Skin epidermis (tissue), 12 donors: ENCODE results near the gene TAX1BP1.

Source experiments
- H3K27ac ChIP-seq, 21 experiments: fragments of 200-600 bp; sonication (generic) in 11 of 21; one replicate each; pipeline ENCODE4 v1.5.0; 2020; ENCODE audit warnings: mild to moderate bottlenecking in 3 of 21, inconsistent platforms in 2 of 21, moderate library complexity in 2 of 21
- H3K4me3 ChIP-seq, 7 experiments: fragments of 200-600 bp; sonication (generic) in 2 of 7; one replicate each; pipeline ENCODE4 v1.5.0; 2020; ENCODE audit warnings: inconsistent platforms in 2 of 7, mild to moderate bottlenecking in 2 of 7, moderate library complexity in 1 of 7

The TAX1BP1 gene

GRCh38 chr7:27774717-27775328, 34.9 kb downstream of the TAX1BP1 start:
- Histone ChIP-seq H3K27ac (peak overlapping the region in 1 of 21 experiments; percentile 11), H3K4me3 (no peak overlapping the region)

GRCh38 chr7:27775782-27776181, 35.8 kb downstream of the TAX1BP1 start:
- Histone ChIP-seq H3K27ac (no peak overlapping the region), H3K4me3 (no peak overlapping the region)

GRCh38 chr7:27777662-27778061, 37.7 kb downstream of the TAX1BP1 start:
- no peak overlapping the region for H3K4me3 ChIP-seq
- H3K27ac ChIP-seq, result no peak overlapping the region

GRCh38 chr7:27779873-27780272, 39.9 kb downstream of the TAX1BP1 start:
- no peak overlapping the region for H3K4me3 ChIP-seq
- no peak overlapping the region for H3K27ac ChIP-seq

DNA sequence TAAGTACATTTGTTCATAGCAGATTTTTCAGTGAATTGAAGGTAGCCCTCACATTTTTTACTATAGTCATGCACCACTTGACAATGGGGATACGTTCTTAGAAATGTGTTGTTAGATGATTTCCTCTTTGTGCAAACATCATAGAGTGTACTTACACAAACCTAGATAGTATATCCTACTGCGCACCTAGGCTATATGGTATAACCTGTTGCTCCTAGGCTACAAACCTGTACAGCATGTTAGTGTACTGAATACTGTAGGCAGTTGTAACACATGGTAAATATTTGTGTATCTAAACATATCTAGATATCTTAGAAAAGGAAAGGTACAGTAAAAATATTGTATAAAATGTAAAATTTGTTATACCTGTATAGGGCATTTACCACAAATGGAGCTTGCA, 41.2 kb downstream of the TAX1BP1 start:
- Histone ChIP-seq H3K4me3 (no peak overlapping the region), H3K27ac (no peak overlapping the region)

DNA sequence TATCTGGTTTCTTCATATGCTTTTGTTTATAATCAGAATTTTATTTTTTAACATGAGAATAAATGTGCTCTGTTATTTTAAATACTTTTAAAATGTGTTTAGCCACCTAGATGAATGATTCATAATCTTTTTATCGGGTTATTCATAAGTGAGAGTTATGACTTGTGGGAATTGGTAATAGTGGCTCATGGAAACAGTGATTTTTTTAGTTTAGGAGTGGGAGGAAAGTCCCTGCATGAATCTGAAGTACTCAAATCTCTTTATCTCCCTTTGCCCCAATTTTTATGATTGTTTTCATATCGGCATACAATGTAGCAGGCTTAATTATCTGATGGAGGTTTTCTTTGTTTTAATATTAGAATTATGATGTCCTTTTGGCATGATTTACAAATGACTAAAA, 42.9 kb downstream of the TAX1BP1 start:
- no peak overlapping the region for H3K4me3 ChIP-seq

GRCh38 chr7:27784399-27785053, 44.6 kb downstream of the TAX1BP1 start:
- no peak overlapping the region for H3K27ac ChIP-seq
- no peak overlapping the region for H3K4me3 ChIP-seq

More for the DNA sequence above, 42.9 kb downstream of the TAX1BP1 start:
- no peak overlapping the region for H3K27ac ChIP-seq

DNA sequence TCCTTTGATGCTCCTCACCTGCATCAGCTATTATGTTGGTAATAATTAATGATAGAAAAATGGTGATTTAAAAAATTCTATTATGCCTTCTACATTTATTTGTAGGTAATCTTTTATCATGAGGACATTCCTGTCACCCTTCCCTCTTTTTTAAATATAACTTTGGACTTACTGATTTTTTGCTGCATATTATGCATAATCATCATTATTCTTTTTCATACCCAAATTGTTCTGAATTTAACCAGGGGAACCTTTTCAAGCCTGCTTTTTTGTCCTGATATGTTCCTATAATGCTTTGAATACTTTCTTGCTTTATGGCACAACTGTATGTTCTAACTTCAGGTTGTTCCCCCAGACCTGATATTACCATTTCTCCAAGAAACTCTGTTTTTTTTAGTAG, 48.5 kb downstream of the TAX1BP1 start:
- Histone ChIP-seq H3K27ac (no peak overlapping the region), H3K4me3 (no peak overlapping the region)

DNA sequence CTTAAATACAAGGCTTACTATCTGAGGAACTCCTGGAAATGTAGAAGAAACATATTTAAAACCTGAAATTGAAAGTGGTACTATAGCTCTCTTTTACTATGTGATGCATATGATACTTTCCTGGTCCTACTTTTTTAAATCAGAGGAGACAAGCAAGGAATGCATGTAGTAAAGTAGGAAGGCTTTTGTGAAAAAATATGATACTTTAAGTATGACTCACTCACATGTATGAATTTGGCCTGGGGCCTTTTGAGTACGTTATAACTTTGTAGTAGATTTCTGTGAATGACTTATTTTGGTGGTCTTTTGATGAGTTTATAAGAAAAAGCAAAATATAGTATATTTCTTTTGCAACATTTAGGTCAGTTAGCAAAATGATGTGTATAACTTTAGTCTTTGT, 53.8 kb downstream of the TAX1BP1 start:
- no peak overlapping the region for H3K27ac ChIP-seq
- no peak overlapping the region for H3K4me3 ChIP-seq

DNA sequence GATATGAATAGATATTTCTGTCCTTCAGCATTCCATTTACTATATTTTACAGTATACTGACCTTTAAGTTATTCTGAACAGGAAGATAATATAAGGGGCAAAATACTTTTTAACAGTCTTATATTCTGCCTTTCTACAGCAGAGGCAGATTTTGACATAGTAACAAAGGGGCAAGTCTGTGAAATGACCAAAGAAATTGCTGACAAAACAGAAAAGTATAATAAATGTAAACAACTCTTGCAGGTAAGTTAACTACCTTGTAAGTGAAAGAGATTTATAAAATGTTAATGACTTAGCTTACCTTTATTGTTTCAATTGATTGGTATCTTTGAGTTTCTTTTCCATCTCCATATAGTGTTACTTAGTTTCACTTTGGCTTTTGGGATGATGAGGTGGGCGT, 56.0 kb downstream of the TAX1BP1 start:
- Histone ChIP-seq H3K4me3 (no peak overlapping the region), H3K27ac (no peak overlapping the region)

DNA sequence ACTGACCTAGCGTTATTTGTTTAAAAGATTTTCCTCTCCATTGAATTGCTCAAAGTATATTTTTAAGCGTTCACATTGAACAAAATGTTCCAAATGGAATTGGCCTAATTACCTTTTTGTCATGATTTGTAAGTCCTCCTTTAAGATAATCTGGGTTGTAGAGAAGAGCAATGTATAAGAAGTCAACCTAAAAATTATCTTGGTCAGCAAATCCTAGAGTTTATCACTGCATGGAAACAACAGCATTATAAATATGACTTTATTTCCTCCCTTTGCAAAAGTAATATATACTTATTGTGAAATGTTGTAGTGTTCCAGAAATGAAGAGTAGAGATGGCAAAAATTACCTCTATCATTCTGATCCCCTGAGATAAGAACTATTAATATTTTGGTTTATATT, 59.2 kb downstream of the TAX1BP1 start:
- no peak overlapping the region for H3K4me3 ChIP-seq
- no peak overlapping the region for H3K27ac ChIP-seq

DNA sequence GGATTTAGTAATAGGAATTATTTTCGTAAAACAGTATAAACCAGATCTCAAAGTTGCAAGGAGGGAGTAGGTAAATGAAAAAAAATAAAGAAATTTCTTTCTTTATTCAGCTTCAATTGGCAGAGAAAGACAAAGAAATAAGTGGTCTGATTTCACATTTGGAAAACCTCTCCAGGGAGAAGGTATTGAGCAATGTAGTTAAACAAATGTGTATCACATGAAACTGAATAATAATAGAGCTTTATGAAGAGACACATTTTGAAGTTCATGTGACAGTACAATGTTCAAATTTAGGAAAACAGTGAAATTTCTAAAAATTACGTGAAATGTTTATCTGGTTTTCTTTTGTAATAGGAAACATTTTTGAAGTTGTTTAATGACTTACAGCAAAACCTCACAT, 63.0 kb downstream of the TAX1BP1 start:
- H3K4me3 ChIP-seq, result no peak overlapping the region
- peak overlapping the region in 3 of 21 experiments; percentile 6 to 18 (median 12) for H3K27ac ChIP-seq

- Histone ChIP-seq H3K4me3 (no peak overlapping the region), H3K27ac (no peak overlapping the region)
These were observed 64.2 kb downstream of the TAX1BP1 start for GRCh38 chr7:27804139-27804538.

- Histone ChIP-seq H3K4me3 (no peak overlapping the region), H3K27ac (peak overlapping the region in 1 of 21 experiments; percentile 19)
These were observed 68.7 kb downstream of the TAX1BP1 start for GRCh38 chr7:27808626-27809025.

GRCh38 chr7:27810186-27810585, 70.2 kb downstream of the TAX1BP1 start:
- Histone ChIP-seq H3K4me3 (no peak overlapping the region), H3K27ac (no peak overlapping the region)

DNA sequence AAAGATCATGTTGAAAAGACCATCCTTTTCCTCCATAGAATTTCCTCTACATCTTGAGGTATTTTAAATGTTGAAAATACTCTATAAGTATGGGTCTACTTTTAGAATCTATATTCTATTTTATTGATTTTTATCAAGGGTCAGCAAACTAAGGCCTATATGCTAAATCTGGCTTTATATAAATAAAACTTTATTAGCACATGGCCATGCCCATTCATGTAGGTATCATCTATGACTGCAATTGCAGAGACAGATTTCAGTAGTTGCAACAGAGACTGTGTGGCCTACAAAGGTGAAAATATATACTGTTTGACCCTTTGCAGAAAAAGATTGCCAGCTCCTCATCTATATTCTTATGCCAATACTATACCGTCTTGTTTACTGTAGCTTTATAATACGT, 72.7 kb downstream of the TAX1BP1 start:
- H3K4me3 ChIP-seq, result no peak overlapping the region
- H3K27ac ChIP-seq, result no peak overlapping the region

GRCh38 chr7:27822245-27822644, 82.3 kb downstream of the TAX1BP1 start:
- Histone ChIP-seq H3K27ac (no peak overlapping the region), H3K4me3 (no peak overlapping the region)

DNA sequence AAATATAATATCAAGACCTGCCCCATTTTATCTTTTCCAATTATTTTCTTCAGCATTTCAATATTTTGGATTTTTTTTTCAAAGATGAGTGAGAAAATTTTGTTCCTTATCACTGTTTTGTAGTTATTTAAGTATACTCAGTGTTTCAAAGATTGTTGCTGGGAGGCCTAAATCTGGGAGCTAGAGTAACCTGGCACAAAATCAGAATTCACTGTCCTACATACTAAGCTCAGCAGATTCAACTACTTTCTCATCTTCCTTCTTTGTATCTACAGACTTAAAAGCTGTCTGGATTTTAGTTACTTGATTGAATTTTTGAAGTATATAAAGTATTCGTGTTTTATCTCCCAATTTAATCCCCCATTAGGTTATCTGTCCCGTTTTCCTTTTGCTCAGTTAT, 85.9 kb downstream of the TAX1BP1 start:
- Histone ChIP-seq H3K4me3 (no peak overlapping the region), H3K27ac (peak overlapping the region in 1 of 21 experiments; percentile 6)

DNA sequence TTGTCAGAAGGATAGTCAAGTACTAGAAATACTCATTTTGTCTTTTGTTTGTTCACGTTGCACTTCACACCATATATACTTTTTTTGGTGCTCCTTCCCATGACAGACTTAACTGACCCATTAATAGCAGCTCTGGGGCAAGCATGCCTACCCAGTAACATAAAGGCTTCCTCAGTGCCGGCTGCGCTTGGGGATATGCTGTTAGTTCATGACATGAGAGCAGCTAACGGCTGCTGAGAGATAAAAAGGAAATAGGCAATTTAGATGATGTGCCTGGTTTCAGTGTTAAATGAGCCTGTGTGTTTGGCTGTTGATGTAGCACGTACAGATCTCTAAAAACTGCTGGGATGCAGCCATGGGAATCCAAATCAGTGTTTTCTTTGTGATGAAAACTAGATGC, 86.4 kb downstream of the TAX1BP1 start:
- Histone ChIP-seq H3K27ac (peak overlapping the region in 1 of 21 experiments; percentile 6), H3K4me3 (no peak overlapping the region)

- Histone ChIP-seq H3K27ac (no peak overlapping the region), H3K4me3 (no peak overlapping the region)
These were observed 94.4 kb downstream of the TAX1BP1 start for GRCh38 chr7:27834179-27834921.

DNA sequence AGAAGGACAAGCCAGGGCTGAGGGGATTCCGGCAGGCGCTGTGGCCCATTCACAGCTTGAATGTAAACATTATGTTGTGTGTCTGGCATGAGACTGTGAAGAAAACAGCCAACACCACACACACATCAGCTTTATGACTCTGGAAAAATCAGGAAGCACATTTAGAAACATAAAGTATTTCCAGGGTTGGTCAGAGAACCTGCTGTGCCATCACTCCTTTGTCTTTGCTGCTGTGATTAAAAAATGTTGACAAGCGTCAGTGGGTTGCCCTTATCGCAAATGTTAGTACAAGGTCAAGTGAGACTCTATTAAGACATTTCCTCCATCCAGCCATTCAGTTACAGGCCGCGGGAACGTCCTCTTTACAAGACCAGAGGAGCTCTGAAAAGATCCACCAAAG, 95.4 kb downstream of the TAX1BP1 start:
- H3K4me3 ChIP-seq, result no peak overlapping the region
- no peak overlapping the region for H3K27ac ChIP-seq
